Esophagus squamous epithelium (tissue), 4 donors: ENCODE data around the gene RAB29.

Source experiments
- POLR2A ChIP-seq, 4 donors: fragments of 450-650 bp; IDR thresholded peaks; one replicate each; pipeline ENCODE4 v1.6.1; 2017; ENCODE audit warnings: antibody characterized with exemption in 4 of 4, mild to moderate bottlenecking in 4 of 4, moderate library complexity in 3 of 4
- TF ChIP-seq, protein P1 (sequence below), 6 experiments: fragments of 450-650 bp in 4 of 6; fragments of 200-600 bp in 2 of 6; sonication (generic) in 2 of 6; IDR thresholded peaks; one replicate each; pipeline ENCODE4 v1.5.1; 2016 to 2019; ENCODE audit warnings: antibody characterized with exemption in 6 of 6, mild to moderate bottlenecking in 4 of 6, moderate library complexity in 4 of 6

DNA sequence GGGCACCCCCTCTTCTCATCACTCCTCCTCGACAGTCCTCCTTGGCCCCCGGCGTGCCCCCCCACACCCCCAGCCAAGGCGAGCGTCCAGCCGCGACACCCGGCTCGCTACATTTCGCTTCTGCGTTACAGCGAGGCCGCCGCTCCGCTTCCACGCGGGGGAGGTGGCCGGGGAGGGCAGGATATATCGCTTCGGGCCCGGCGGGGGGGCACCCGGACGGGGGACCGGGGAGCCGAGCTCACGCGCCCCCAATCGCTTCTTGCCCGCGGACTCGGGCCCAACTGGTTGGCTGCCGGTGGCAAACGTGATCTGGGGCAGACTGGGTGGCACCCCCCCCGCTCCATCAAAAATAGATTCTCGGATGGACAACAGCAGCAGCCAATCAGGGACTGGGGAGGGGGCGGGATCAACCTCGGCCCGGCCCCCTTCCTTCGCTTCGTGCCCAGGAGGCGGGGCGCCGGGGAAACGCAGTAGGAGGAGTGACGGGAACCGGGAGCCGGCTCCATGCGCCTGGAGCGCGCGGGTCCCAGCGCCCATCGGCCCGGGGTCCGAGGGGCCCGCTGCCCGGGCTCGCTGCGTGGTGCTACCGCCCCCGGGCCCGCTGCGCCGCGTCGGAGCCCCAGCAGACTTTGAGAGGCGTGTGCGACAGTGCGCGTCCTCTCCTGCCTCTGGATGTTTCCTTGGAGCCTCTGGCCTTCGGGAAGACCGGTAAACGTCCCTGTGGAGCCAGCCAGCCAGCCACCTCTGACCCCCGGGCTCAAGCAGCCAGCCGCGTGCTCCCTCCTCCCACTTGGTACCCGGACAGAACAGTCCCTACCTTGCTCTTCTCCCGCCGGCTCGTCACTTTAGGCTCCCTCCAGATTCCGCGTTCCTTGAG lies 37.8 kb upstream of the RAB29 start, which contains the start of gene SLC41A1:
- TF ChIP-seq, protein P1, sequence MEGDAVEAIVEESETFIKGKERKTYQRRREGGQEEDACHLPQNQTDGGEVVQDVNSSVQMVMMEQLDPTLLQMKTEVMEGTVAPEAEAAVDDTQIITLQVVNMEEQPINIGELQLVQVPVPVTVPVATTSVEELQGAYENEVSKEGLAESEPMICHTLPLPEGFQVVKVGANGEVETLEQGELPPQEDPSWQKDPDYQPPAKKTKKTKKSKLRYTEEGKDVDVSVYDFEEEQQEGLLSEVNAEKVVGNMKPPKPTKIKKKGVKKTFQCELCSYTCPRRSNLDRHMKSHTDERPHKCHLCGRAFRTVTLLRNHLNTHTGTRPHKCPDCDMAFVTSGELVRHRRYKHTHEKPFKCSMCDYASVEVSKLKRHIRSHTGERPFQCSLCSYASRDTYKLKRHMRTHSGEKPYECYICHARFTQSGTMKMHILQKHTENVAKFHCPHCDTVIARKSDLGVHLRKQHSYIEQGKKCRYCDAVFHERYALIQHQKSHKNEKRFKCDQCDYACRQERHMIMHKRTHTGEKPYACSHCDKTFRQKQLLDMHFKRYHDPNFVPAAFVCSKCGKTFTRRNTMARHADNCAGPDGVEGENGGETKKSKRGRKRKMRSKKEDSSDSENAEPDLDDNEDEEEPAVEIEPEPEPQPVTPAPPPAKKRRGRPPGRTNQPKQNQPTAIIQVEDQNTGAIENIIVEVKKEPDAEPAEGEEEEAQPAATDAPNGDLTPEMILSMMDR (IDR thresholded peaks at IDR 0.05) = no peak
- peak in 3 of 4 donors; percentile 34 to 79 (median 57) for TF ChIP-seq POLR2A (IDR thresholded peaks at IDR 0.05)
